Germinal center (tissue), 1 donor: ENCODE data around the gene BEX3.

Source experiments
- DNase-seq: peaks from one replicate; pipeline ENCODE4 v3.0.0; 2012; ENCODE audit warnings: mixed read lengths, low spot score

The BEX3 gene

GRCh38 chrX:103423955-103424638, 47.8 kb downstream of the BEX3 start:
- DNase-seq, result no peak
